ENCODE results near the gene C1orf159.
"Not testable (repeated sequence)": the region's sequence is repeated elsewhere in the genome, so short reads cannot be mapped to it uniquely, and the experiment has no call there.

Gene C1orf159

DNA sequence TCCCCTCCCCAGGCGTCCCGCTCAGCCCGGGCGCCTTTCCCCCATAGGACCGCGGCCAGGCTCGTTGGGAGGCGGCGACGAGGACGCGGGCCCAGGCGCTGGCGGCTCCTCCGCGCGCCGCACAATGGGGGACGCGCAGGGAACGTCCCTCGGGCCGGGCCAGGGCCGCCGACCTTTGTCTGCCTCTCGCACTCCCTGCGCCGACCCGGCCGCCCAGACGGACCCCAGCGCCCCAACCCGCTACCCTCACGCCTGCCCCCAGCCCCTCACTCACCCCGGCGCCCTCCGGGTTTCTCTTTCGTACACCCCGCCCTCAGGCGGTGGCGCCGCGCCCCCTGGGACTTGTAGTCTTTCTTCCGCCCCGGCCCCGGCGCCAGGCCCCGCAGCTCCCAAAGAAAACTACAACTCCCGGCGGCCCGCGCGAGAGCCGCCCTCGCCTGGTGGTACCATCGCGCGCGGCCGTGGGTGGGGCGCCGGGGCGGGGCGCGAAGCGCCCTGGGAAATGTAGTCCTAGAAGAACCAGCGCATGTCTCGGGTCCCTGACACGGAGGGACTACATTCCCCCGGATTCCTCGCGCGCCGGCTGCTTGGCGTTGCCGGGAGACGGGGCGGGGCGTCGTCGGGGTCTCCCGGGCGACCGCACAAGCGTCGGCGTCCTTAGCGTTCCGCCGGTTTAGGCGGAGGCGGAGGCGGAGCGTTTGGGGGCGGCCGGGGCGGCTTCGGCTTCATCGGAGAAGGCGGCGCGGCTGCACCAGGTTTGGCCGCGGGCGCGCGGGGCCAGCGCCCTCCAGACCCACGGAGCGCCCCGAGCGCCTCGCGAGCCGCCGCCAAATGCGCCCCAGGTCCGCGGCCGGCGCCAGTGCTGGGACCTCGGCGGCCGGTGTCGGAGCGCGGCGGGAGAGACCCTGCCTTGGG is at the start of gene C1orf159:
Gene C1orf159, minus strand, starts transcription at position 304 of the 915 bp plus-strand sequence. CDS start 24,546 bp downstream, outside the sequence.
- DNase-seq: peak; percentile 83

DNA sequence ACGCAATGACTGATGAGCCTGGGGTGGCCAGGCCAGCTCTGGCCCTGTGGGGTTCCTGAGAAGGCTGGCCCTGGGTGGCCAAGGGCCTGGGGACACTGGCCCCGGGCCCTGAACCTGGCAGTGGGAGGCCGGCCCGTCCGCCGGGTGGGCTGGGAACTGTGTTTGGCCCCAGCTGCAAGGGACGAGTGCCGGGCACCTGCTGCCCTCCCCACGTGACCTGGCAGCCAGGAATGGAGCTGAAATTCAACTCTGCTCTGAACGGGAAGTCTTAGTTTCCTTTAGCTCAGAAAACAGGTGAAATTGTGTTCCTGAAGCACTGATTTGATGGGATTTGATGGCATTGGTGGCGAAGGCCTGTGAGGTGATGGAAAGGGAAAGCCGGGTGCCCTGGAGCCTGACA is 49.6 kb upstream of the C1orf159 start:
- no peak for DNase-seq

DNA sequence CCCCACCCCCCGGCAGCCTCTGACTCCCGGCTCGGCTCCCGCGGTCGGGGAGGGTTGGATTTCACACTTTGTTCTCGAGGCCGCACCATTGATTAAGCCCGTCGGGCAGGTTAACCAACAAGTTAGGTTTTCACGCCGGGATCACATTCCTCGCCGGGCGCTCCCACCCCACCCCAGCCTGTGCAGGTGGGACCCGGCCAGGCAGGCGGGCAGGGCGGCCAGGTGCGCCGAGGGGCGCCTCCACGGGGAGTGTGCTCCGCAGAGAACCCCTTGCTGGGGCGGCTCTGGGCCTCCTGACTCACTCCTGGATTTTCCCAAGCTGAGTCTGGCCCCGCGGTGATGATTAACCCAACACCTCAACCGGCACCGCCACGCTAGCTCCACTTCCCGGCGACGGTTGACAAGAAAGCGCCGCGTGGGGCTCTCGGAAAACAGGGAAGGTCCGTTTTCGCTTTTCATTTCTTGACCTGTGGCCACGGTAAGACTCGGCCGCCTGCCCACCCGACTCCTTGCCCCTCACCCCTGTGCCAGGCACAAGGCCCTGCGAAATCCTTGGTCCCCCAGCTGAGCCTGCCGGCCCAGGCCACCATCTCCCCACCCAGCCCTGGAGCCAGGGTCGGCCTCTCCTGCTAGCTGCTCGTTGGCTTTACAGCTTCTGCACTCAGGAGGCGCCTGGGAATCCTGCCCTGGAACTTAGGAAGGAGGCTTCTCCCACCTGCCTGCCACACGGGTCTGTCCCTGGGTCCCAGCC is 49.0 kb upstream of the C1orf159 start:
- DNase-seq: no peak

DNA sequence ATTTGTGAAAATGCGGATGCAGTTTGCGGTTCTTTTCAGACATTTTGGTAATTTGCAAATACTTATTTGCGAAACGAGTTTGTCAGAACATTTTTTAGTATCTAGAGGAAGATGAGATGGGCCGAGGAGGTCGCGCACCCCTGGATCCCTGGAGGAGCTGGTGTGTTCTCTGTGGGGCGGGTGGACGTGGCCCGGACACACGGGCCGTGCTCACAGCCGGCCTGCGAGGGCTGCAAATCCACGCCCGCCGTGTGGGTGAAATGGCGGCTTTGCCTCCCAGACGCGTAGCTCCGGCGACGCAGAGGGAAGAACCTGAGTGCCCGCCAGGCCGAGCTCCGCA is 48.4 kb upstream of the C1orf159 start:
- no peak for DNase-seq

DNA sequence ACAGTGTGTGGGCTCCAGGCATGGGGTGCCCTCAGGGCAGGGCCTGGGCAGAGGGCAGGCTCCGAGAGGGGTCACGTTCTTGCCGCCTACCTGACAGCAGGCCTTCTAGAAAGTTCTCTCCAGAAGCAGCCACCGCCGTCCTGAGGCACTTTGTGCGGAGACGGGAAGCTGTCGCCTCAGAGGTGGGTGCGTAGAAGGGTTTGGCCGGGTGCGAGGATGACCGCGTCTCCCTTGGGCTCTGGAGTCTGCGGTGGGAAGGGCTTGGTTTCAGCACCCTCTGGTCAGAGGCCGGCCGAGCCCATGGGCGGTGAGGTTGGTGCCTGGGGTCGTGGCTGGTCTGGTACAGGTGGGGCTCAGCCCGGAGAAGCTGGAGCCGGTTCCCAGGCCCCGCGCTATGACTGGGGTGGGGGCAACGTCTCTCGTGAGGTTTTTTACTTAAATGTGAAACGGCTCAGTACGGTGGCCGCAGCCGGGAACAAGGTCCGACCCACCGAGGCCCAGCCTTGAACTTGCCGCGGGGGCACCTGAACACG is 47.7 kb upstream of the C1orf159 start:
- DNase-seq: no peak

DNA sequence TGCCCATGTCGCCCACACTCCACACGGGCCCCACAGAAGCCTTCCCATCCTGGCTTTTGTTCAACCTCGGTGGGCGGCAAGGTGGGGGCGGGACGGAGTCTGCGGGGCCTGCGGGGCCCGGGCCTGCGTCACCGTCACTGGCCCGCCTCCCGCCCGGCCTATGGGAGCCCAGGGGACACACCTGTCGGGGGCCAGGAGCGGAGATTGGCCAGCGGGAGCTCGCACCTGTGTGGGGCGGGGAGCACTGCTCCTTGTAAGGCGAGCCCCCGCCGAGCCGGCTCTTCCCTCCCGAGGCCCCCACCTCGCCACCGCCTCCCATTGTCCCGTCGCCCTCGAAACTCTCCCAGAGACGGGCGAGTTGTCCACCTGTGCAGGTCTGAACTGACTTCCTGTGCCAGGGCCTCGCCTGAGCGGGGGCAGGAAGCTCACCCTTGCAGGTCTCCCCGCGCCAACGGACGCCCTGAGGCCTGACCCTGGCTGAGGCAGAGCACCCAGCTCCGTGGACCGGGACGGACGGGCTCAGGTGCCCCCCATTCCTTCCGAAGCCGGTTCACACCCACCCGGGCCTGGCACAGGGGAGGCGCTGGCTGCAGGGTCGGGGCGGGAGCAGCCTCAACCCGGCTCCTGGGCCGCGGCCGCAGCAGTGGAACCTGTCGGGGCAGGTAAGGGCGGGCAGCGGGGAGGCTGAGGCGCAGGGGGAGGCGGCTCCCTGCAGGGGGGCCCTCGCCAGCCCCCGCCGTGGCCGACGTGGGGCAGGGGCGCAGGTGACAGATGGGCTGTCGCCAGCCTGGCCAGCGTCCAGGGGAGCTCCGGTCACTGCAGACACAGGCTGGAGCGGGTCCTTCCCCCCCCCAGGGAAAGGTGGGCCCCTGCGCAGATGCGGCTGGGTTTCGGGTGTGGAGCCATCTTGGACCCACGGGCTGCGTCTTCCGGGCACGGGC is 47.0 kb upstream of the C1orf159 start:
- no peak for DNase-seq

DNA sequence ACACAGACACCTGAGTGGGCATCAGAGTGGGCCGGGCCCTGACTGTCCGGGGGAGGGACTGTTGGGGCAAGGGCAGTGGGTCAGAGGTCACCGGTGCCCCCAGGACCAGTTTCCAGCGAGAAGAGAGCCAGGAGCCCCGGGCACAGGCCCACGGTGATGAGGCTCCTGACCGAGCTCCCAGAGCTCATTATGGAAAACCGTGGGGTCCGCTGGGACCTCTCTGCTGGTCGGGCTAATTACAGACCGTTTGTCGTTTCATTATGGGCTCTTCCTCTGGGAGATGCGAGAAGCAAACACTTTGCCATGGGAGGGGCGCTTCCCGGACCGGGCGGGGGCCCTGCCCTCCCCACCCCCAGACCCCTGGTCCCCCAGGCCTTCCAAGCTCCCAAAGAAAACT is 45.8 kb upstream of the C1orf159 start:
- DNase-seq: no peak

DNA sequence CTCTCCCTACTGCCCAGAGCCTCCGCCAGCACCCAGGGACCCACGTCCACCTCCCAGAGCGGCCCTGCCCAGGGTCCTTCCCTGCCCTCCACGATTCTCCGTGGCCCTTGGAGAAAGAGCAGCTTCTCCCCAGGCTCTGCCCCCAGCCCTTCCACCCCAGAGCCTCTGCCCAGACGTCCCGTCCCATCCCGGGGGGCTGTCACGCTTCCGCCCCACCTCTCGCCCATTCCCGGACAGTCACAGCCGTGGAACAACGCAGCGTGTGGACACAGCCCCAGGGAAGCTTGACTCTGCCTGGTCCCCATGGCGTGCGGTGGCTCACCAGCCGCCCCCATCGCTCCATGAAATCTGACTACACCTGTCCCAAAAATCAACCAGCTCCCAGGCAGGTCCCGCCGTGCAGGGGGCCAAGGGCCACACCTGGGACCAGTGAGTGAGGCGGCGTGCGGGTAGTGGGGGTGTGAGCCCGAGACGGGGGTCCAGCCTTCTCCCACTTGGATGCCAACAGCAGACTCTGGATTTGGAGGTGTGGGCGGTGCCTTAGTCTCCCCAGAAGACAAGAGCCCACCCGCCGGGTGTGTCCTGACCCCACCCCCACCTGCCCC is 45.3 kb upstream of the C1orf159 start:
- DNase-seq: no peak

DNA sequence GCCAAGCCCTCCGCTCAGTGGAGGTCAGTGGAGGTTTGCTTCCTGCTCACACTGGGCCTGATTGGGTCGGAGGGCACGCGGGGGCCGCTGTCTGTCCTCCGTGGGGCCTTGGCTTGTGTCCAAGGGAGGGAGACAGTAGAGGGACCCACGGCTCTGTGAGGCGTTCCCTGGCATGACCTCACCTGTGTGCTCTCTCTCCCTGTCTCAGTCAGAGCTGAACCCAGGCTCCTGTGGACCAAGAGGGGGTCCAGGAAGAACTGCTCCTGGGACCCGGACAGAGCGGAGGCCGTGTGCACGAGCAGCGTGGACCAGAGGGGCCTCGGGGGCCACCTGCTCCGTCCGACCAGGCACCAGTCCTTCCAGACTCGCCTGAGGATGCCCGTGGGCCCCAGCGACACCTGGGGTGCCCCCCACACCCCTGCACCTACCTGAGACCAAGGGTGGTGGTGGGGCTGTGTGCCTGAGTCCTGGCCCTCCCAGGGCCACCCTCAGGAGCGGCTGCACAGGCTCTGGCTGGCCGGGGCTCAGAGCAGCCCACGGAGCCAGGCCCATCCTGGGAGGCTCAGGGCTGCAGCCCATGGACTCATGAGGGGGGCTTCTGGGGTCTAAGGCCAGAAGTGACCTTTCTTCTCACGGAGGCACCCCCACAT is 44.5 kb upstream of the C1orf159 start:
- no peak for DNase-seq

DNA sequence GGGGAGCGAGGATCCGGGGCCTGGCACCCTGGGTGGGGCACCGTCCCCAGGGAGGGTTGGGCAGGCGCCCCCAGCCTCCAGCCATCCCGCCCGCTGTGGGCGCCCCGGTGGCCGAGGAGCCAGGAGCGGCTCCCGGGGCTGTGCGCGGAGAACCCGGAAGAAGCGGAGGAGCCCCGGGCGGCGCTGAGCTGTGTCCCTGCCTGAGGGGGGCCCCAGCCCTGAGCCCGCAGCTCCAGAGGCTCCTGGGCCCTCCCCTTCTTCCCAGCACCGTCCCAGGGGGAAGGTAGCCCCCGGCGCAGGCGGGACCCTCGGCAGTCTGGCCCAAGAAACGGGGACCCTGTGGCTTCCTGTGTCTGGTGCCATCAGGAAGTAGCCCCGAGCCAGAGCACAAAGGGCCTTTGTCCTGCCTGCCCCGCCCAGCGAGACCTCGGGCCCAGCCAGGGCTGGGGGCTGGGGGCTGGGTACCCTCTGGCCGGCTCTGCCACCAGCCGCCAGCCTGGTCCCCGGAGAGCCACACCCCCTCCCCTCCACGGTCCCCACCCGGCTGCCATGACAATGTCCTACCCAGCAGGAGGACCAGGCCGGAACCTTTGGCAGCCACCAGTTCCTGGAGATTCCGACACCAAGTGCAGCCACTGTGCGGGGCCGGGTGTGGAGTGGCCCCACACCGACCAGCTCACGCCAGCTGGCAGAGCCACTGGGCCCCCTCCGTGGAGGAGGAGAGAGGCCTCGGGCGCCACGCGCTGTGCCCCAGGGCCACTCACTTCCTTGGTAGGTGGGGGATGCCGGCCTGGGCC is 42.2 kb upstream of the C1orf159 start:
- DNase-seq: no peak

DNA sequence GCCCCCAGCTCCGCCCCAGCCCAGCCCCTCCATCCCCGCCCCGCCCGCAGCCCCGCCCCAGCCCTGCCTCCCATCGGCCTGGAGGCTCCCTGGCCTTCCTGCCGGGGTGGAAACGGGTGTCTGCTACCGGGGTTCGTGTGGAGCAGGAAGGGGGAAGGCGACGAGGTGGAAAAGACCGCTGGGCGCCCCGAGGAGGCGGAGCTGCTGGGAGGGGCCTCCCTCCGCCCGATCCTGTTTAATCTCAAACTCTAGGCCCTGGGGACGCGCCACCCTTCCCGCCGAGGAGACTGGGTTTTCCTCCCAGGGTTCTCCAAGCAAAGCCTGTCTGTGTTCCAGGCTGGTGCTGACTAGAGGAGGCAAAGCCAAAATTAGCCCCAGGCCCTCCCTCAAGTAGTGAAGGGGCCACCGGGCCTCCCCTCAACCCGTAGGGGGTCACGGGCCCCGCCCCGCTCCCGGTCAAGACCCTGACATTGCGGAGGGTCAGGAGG is 41.6 kb upstream of the C1orf159 start:
- DNase-seq: no peak

DNA sequence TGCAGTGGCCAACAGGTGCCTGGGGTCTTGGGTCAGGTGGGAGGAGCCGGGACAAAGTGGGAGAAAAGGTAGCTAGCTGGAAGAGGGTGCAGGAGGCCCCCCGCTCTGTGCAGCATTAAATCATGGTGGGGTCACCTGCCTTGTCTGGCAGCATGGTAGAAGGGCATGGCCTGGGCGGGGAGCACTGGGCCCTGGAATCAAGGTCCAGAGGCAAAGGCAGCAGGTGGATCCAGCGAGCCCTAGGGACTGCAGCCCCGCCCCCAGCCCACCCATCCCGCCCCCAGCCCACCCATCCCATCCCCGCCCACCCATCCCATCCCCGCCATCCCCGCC is 41.1 kb upstream of the C1orf159 start:
- no peak for DNase-seq

DNA sequence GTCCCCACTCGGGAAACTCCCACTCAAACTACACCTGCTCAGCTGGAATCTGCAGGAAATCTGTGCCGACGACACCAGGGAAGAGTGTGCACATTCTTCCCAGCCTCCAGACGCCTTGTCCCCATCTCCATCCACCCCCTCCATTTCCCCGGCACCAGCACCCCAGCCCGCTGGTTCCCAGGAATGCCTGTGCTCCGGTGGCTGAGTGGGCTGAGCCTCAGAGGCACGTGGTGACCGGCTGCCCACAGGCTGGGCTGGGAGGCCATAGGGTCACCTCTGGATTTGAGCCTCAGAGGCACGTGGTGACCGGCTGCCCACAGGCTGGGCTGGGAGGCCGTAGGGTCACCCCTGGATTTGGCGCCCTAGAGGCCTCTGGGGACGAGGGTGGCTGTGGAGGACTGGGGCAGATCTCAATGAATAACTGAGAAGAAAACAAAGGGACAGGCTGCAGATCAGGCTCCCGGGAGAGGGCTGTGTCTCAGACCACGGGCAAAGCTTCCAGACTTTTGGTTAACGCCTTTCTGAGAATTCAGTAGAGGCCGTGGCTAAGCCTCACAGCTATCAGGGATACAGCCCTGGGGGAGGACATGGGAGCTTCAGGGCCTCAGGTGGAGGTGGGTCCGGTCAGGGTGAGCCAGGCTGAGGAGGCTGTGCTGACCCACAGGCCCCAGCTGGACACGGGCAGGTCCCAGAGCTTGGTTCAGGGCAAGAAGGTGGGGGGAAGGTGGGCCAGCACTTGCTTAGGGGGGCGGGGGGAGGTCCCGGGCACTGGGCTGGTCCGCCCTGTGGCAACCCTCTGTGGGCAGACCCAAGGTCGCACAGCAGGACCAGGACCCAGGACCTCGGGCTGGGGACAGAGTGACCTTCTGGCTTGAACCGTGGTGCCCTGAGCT is 40.5 kb upstream of the C1orf159 start:
- DNase-seq: no peak

DNA sequence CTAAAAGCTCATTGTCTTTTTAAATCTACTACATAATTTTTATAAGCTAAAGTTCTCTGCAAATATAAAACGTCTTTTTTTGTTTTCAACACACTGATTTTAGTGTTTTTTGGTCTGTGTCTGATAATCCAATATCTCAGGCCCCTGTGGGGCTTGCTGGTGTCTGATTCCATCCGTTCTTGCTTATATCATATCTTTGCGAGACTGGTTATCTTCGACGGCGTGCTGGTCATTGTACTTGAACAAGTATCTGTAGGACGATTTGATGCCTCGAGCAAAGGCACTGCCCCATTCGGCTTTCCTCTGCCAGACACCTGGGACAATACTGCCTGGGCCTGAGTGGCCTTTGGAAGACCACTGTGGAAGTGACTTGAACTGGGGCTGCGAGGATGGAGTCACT is 39.4 kb upstream of the C1orf159 start:
- no peak for DNase-seq

DNA sequence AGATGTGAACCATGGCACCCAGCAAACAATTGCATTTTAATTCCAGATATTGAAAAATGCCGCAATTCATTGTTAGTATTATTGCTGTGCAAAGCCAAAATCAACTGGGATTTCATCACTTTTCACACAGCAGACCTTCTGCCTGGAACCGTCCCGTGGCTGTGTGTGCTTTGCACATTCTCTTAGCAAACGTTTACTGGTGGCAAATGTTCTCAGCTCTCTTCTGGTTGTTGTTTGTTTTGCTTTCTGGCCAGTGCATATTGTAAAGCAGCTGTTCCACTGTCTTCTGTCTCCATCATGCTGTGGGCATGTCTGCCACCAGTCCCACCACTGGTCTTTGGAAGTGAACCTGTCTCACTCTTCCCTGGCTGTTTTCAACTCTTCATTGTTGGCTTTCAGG is 38.0 kb upstream of the C1orf159 start:
- no peak for DNase-seq

DNA sequence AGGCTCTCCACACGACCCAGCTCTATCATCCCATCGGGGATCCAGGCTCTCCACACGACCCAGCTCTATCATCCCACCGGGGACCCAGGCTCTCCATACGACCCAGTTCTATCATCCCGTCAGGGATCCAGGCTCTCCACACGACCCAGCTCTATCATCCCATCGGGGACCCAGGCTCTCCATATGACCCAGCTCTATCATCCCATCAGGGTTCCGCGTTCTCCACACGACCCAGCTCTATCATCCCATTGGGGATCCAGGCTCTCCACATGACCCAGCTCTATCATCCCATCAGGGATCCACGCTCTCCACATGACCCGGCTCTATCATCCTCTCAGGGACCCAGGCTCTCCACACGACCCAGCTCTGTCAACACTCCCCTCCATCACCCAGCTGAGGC is 37.3 kb upstream of the C1orf159 start:
- not testable (repeated sequence) for DNase-seq

DNA sequence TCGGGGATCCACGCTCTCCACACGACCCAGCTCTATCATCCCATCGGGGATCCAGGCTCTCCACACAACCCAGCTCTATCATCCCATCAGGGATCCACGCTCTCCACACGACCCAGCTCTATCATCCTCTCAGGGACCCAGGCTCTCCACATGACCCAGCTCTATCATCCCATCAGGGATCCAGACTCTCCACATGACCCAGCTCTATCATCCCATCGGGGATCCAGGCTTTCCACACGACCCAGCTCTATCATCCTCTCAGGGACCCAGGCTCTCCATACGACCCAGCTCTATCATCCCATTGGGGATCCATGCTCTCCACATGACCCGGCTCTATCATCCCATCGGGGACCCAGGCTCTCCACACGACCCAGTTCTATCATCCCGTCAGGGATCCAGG is 36.5 kb upstream of the C1orf159 start:
- not testable (repeated sequence) for DNase-seq

DNA sequence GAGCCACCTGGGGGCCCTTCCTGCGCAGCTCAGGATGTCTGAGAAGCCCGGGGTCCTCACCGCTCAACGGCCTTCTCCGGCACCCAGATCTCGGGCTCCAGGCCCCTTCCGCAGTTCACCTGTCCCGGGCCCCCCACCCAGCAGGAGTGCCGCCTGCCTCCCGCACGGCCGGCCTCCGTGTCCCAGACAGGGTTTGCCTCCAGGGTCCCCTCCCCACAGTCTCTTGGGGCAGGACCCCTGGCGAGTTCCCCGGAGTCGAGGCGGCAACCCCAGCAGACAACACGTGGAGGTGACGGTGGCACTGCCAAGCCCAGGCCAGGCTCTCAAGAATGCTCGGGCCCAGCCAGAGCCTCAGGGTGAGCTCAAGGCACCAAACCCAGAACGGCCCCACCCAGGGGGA is 35.4 kb upstream of the C1orf159 start:
- no peak for DNase-seq

DNA sequence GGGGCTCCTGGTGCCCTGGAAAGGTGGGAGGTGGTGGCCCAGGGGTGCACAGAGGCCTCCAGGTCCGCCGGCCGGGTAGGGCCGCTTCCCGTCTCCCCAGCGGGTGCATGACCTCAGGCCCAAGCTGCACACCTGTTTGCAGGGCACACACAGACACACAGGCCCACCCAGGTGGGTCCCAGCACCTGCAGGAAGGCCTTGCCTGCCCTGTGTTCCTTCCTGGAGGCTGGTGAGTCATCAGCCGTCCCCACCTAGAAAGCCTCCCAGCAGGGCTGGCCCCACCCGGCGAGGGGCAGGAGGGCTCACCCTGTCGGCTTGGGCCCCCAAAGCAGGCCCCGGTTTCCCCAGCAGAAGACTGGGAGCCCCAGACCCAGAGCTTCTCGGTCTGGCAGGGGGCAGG is 34.2 kb upstream of the C1orf159 start:
- DNase-seq: no peak

DNA sequence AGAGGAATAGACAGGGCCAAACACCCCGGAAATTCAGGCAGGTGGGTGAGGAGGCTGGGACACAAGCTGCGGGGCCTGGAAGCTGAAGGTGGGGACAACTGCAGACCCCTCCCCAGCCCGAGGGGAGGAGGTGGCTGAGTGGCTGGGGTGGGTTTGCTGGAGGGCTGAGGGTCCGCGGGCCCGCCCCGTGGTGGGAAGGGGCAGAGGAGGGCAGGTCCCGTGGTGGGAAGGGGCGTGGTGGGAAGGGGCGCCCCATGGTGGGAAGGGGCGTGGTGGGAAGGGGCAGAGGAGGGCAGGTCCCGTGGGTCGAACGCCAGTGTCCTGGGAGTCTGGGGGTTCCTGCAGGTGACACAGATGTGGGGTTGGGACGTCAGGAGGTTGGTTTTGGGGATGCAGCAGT is 33.5 kb upstream of the C1orf159 start:
- no peak for DNase-seq

Measured in GOT3 (cell line).